CD14-positive monocyte (primary cell): ENCODE results near the gene SIPA1L3. TPM values are rescaled to one million over a fixed set of nuclear protein-coding genes. Genes with fewer than 3 reads are reported as not detected.

Experiments
- DNase-seq, 3 donors: peaks; one replicate each; pipeline ENCODE4 v3.0.0-alpha.2; 2011 to 2022
- H2AFZ ChIP-seq: 2 replicates; pipeline ENCODE4 v1.6.0; 2012; ENCODE audit warnings: mild to moderate bottlenecking, low read depth, low read length, inconsistent platforms; ENCODE audit not compliant: insufficient read depth, poor library complexity, severe bottlenecking
- H3K27ac ChIP-seq, 2 donors: 1 replicate in 1 of 2; 2 replicates in 1 of 2; pipeline ENCODE4 v1.5.1; 2012 to 2013; ENCODE audit warnings: low read length in 2 of 2, control low read depth in 1 of 2, inconsistent platforms in 1 of 2, low read depth in 1 of 2, mild to moderate bottlenecking in 1 of 2
- H3K27me3 ChIP-seq, 2 donors: one replicate each; pipeline versions ENCODE4 v1.6.0 to v1.6.1; 2011 to 2013; ENCODE audit warnings: low read length in 2 of 2; ENCODE audit not compliant: control insufficient read depth in 2 of 2, insufficient read depth in 2 of 2
- H3K36me3 ChIP-seq, 2 donors: replicated peaks in 1 of 2; 1 replicate in 1 of 2; 2 replicates in 1 of 2; pipeline versions ENCODE4 v1.5.1 to v1.6.1; 2012 to 2013; ENCODE audit warnings: low read length in 2 of 2, control low read depth in 1 of 2, inconsistent platforms in 1 of 2, mild to moderate bottlenecking in 1 of 2; ENCODE audit not compliant: insufficient read depth in 2 of 2, control insufficient read depth in 1 of 2
- H3K4me1 ChIP-seq, 2 donors: 1 replicate in 1 of 2; 2 replicates in 1 of 2; pipeline versions ENCODE4 v1.5.1 to v1.6.1; 2012 to 2013; ENCODE audit warnings: low read length in 2 of 2, control low read depth in 1 of 2, inconsistent platforms in 1 of 2, mild to moderate bottlenecking in 1 of 2, moderate library complexity in 1 of 2; ENCODE audit not compliant: insufficient read depth in 2 of 2, control insufficient read depth in 1 of 2
- H3K4me2 ChIP-seq: replicated peaks from 2 replicates; pipeline ENCODE3; 2012; ENCODE audit warnings: low read length, moderate library complexity, mild to moderate bottlenecking; ENCODE audit not compliant: poor library complexity, severe bottlenecking; ENCODE audit errors: extremely low read depth
- H3K4me3 ChIP-seq, 3 experiments: fragments of 200-600 bp in 1 of 3; sonication (generic) in 1 of 3; replicated peaks in 1 of 3; 1 replicate in 2 of 3; 2 replicates in 1 of 3; pipeline ENCODE4 v1.5.1; 2011 to 2013; ENCODE audit warnings: low read length in 3 of 3, mild to moderate bottlenecking in 3 of 3, control low read depth in 2 of 3, low read depth in 2 of 3, inconsistent platforms in 1 of 3, moderate library complexity in 1 of 3
- H3K79me2 ChIP-seq: 2 replicates; pipeline ENCODE4 v1.6.0; 2012; ENCODE audit warnings: mild to moderate bottlenecking, control low read depth, inconsistent platforms, low read length, moderate library complexity; ENCODE audit not compliant: insufficient read depth
- H3K9ac ChIP-seq: 2 replicates; pipeline ENCODE4 v1.6.0; 2017; ENCODE audit warnings: low read length, mild to moderate bottlenecking; ENCODE audit not compliant: insufficient read depth, poor library complexity, severe bottlenecking
- H3K9me3 ChIP-seq, 2 donors: replicated peaks in 1 of 2; 1 replicate in 1 of 2; 2 replicates in 1 of 2; pipeline versions ENCODE4 v1.5.1 to v1.6.1; 2012 to 2013; ENCODE audit warnings: low read length in 2 of 2, control low read depth in 1 of 2; ENCODE audit not compliant: control insufficient read depth in 1 of 2, insufficient read depth in 1 of 2
- H4K20me1 ChIP-seq: 2 replicates; pipeline ENCODE4 v1.6.0; 2012; ENCODE audit warnings: mild to moderate bottlenecking, low read length, control low read depth, moderate library complexity; ENCODE audit not compliant: insufficient read depth
- H3K27ac Mint-ChIP-seq, 7 donors: one replicate each; pipeline ENCODE4 v1.8.0; 2020; ENCODE audit warnings: mild to moderate bottlenecking in 7 of 7, mixed read lengths in 7 of 7, moderate library complexity in 6 of 7, inconsistent platforms in 2 of 7
- H3K27me3 Mint-ChIP-seq, 3 donors: one replicate each; pipeline ENCODE4 v1.8.0; 2021 to 2022; ENCODE audit warnings: low read depth in 3 of 3, mild to moderate bottlenecking in 3 of 3, mixed read lengths in 3 of 3, moderate library complexity in 3 of 3, inconsistent platforms in 1 of 3
- H3K36me3 Mint-ChIP-seq, 2 donors: one replicate each; pipeline ENCODE4 v1.8.0; 2020; ENCODE audit warnings: mixed read lengths in 2 of 2, inconsistent platforms in 1 of 2, mild to moderate bottlenecking in 1 of 2
- H3K4me1 Mint-ChIP-seq: one replicate; pipeline ENCODE4 v1.8.0; 2020; ENCODE audit warnings: mild to moderate bottlenecking, mixed read lengths
- H3K4me3 Mint-ChIP-seq, 2 donors: one replicate each; pipeline ENCODE4 v1.8.0; 2020; ENCODE audit warnings: mild to moderate bottlenecking in 2 of 2, mixed read lengths in 2 of 2, moderate library complexity in 1 of 2
- H3K9me3 Mint-ChIP-seq, 7 donors: one replicate each; pipeline ENCODE4 v1.8.0; 2020 to 2022; ENCODE audit warnings: mixed read lengths in 7 of 7, mild to moderate bottlenecking in 6 of 7, moderate library complexity in 6 of 7, inconsistent platforms in 2 of 7
- WGBS: methylation state at CpG from one replicate; pipeline ENCODE4 v1.1.5; 2013; ENCODE audit warnings: missing lambda C conversion rate; ENCODE audit not compliant: insufficient coverage; 5-methylcytosine and 5-hydroxymethylcytosine counted together
- intact Hi-C, 2 donors: fragments of 100-400 bp; cut with micrococcal nuclease; formaldehyde crosslinking; loops; one replicate each; pipeline versions ENCODE4 v1.15.0 to v1.15.1; 2023
- polyA plus RNA-seq, 3 donors: library from polyadenylated mRNA; depleted of rRNA in 1 of 3; unstranded in 2 of 3; stranded (reverse) in 1 of 3; fragments of 300-500 nt in 2 of 3; fragments of >200 nt in 1 of 3; fragmentation: Illumina TruSeq in 2 of 3; gene quantifications; 1 replicate in 2 of 3; 2 replicates in 1 of 3; pipeline ENCODE4 v1.2.3, GENCODE V29; 2012 to 2021
- TF ChIP-seq, protein P1 (sequence below): fragments of 200-600 bp; IDR thresholded peaks from one replicate; pipeline ENCODE4 v1.8.0; 2022; ENCODE audit warnings: antibody characterized with exemption, mild to moderate bottlenecking

SIPA1L3 gene
- polyA plus RNA-seq, 3 donors, result 0.55 to 4.5 (median 0.99) TPM

DNA sequence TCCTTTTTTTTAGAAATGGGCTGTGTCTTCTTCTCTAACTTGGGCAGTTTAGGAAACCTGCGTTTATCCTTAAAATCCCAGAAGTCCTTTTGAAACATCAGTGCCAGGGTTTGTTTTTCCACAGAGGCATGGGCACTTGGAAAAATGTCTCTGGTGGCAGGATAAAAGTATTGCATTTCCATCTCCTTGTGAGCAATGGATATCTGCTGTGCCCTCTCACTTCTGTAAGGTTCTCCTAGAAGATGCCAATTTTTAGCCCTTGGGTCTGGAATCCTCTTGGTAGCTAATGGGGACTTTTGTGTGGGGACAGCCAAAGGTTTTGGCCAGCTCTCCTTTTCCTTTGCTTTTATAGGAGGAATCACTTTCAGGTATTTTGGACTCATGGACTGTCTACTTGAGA lies 21.6 kb upstream of the SIPA1L3 start:
- peaks cover 3 to 40% (median 26%) of the 10 kb centered on the region in 7 donors for H3K9me3 Mint-ChIP-seq
- no peaks in the 10 kb centered on the region for H3K27me3 Mint-ChIP-seq
- H3K9me3 ChIP-seq, result peaks cover 42 to 54% of the 10 kb centered on the region in 2 donors

DNA sequence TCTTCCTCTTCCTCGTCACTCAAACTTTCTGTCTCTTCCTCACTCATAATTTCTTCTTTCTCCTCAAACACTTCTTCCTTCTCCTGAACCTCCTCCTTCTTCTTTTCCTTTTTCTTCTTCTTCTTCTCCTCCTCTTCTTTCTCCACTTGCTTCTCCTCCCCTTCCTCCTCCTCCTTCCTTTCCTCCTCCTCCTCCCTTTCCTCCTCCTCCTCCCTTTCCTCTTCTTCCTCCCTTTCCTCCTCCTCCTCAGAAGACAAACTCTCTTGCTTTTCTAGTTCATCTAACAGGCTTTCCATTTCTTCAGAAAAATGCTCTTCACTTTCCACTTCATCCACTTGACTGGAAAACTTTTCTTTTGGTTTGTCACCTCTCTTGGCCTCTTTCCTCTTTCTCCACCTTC lies 20.4 kb upstream of the SIPA1L3 start:
- Histone ChIP-seq H2AFZ (no peak overlapping the region), H4K20me1 (no peaks in the 10 kb centered on the region), H3K4me3 (no peak overlapping the region), H3K4me2 (no peak overlapping the region), H3K27me3 (no peaks in the 10 kb centered on the region), H3K36me3 (no peaks in the 10 kb centered on the region), H3K27ac (no peak overlapping the region), H3K4me1 (no peaks in the 10 kb centered on the region), H3K79me2 (no peaks in the 10 kb centered on the region), H3K9ac (no peak overlapping the region), H3K9me3 (peaks cover 40 to 52% of the 10 kb centered on the region in 2 donors)
- no peak overlapping the region for H3K4me3 Mint-ChIP-seq
- H3K27me3 Mint-ChIP-seq, result peaks cover 0 to 1% (median 0%) of the 10 kb centered on the region in 3 donors
- H3K36me3 Mint-ChIP-seq, result no peaks in the 10 kb centered on the region
- no peak overlapping the region for H3K27ac Mint-ChIP-seq
- DNase-seq, result no peak
- TF ChIP-seq, protein P1, sequence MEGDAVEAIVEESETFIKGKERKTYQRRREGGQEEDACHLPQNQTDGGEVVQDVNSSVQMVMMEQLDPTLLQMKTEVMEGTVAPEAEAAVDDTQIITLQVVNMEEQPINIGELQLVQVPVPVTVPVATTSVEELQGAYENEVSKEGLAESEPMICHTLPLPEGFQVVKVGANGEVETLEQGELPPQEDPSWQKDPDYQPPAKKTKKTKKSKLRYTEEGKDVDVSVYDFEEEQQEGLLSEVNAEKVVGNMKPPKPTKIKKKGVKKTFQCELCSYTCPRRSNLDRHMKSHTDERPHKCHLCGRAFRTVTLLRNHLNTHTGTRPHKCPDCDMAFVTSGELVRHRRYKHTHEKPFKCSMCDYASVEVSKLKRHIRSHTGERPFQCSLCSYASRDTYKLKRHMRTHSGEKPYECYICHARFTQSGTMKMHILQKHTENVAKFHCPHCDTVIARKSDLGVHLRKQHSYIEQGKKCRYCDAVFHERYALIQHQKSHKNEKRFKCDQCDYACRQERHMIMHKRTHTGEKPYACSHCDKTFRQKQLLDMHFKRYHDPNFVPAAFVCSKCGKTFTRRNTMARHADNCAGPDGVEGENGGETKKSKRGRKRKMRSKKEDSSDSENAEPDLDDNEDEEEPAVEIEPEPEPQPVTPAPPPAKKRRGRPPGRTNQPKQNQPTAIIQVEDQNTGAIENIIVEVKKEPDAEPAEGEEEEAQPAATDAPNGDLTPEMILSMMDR, result no peak
- H3K4me1 Mint-ChIP-seq, result no peaks in the 10 kb centered on the region
- intact Hi-C loops, result no loop called here
- peaks cover 4 to 36% (median 25%) of the 10 kb centered on the region in 7 donors for H3K9me3 Mint-ChIP-seq
- 82% methylated on average over 1 of the region's 1 CpG for WGBS

More for the DNA sequence above, 21.6 kb upstream of the SIPA1L3 start:
- WGBS, result no CpG with 5 or more reads among the region's 1 CpG
- no peak overlapping the region for H3K4me3 Mint-ChIP-seq
- H3K27ac Mint-ChIP-seq, result no peak overlapping the region
- no peak overlapping the region for H3K9ac ChIP-seq
- H3K36me3 Mint-ChIP-seq, result no peaks in the 10 kb centered on the region
- no peak overlapping the region for H2AFZ ChIP-seq
- H3K4me1 ChIP-seq, result no peaks in the 10 kb centered on the region
- no peak overlapping the region for H3K4me2 ChIP-seq
- H3K27ac ChIP-seq, result no peak overlapping the region
- no peak overlapping the region for H3K4me3 ChIP-seq
- H3K79me2 ChIP-seq, result no peaks in the 10 kb centered on the region
- no peaks in the 10 kb centered on the region for H4K20me1 ChIP-seq
- H3K27me3 ChIP-seq, result no peaks in the 10 kb centered on the region
- DNase-seq, result no peak
- no peaks in the 10 kb centered on the region for H3K4me1 Mint-ChIP-seq
- TF ChIP-seq, protein P1, result no peak
- H3K36me3 ChIP-seq, result no peaks in the 10 kb centered on the region
- intact Hi-C loops, result no loop called here
